Activated CD4-positive, alpha-beta T cell treated with anti-CD3 and anti-CD28 coated beads, Interleukin-2, Interleukin-6, amounts not matched to agents 100 ng/mL and 50 ng/mL, durations not matched to agents 16 hours and 8 hours (primary cell): ENCODE data around the gene MACIR.
"Not testable (repeated sequence)": the region's sequence is repeated elsewhere in the genome, so short reads cannot be mapped to it uniquely, and the experiment has no call there.

ENCODE experiments used
- DNase-seq: peaks from one replicate; pipeline ENCODE4 v3.0.0-alpha.2; 2020

Gene MACIR, protein sequence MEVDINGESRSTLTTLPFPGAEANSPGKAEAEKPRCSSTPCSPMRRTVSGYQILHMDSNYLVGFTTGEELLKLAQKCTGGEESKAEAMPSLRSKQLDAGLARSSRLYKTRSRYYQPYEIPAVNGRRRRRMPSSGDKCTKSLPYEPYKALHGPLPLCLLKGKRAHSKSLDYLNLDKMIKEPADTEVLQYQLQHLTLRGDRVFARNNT

DNA sequence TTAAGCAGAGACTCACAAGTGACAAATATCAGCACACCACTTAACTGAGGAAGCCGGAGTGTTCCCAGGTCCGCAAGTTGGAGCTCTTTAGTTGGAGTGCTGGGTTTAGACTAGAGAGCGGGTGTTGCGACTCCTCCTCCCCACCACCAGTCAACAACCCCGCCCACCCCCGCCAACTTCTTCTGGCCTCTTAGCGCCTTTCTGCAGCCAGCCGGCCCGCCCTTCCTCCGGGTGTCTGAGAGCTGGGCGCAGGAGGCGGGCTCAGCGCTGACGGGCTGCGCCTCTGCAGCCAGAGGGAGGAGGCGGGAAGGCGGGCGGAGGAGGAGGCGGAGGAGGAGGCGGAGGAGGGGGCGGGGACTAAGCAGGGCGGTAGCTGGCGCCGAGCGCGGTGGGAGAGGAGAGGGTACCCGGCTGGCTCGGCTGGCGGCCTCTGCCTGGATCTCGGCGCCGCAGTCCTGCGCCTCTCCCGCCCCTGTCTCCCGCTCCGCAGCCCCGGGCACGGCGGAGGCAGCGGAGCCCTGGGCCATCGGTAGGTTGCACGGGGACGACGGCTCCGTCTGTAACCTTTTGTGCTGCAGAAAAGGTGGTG is at the start of gene MACIR:
Gene MACIR (plus strand): TSS at position 396 of the 589 bp plus-strand sequence. CDS start 17,157 bp downstream, outside the sequence.
- peak; percentile 98 for DNase-seq

DNA sequence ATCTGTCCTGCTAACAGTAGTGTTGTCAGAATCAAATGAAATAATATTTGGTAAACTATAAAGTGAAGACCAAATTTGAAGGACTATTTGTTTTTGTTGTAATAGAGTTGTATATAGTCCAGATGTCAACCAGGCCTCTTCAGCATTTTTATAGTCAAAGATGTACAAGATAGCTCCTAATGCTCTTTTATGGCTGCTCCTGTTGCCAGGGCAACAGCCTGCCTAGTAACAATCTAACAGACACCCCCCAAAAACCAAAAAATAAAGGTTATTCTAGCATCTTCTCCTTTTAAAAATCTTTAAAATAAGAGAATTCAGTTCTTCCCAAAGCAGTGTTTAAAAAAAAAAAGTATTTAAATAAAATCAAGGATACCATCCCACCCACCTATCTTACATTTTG is 49.5 kb upstream of the MACIR start:
- no peak for DNase-seq

DNA sequence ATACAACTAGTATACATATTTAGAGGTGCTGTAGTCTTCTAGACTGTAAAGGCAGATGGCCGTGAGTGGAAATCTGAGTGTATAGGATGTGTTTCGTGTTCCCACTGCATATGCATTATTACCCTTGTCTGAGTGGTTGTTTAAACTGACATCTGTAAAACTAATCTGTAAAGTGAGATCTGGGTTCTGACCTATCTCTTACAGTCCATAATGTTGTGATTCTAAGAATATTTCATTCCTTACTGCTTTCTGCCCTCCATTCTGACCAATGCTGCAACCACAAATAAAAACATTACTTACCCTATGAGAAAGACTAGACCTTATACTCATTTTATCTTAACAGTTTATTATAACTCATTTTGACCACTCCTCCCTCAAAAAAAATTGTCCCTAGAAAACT is 47.6 kb upstream of the MACIR start:
- no peak for DNase-seq

- peak; percentile 22 for DNase-seq
Observed at GRCh38 chr5:103211576-103212561, 46.7 kb upstream of the MACIR start.

GRCh38 chr5:103216137-103216536 is 42.4 kb upstream of the MACIR start:
- DNase-seq = no peak

DNA sequence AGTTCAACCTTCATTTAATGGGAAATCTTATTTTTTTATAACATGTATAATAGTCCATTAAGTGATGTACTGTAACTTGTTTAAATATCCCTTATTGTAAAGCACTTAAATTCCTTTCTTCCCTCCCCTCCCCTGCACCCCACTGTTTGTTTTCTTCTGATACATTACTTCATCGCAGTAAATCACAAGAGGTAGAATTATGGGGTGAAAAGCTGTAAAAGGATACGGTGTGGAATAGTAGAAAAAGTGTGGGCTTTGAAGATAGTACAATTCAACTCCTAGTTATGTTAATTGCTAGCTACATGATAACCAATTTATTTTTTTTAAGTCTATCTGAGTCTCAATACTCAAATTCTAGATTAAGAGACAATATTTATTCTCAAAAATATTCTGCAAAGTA is 41.9 kb upstream of the MACIR start:
- DNase-seq = no peak

DNA sequence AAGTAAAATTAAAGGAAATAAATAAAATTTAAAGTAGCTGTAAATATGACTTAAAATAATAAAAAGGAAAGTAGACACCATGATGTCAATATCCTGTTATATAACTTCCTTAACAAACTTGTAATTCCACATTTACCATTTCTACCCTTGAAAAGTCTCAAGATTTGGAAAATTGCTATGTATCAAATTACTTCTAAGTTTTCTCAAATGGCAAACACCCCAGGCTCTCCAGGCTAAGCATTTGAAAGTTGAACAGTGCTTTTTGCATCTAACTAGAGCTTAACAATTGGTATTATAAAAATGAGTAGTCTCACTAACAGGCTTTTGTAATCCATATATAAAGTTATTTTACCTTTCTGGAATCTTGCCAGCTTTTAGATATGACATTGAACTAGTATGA is 41.5 kb upstream of the MACIR start:
- DNase-seq = no peak

DNA sequence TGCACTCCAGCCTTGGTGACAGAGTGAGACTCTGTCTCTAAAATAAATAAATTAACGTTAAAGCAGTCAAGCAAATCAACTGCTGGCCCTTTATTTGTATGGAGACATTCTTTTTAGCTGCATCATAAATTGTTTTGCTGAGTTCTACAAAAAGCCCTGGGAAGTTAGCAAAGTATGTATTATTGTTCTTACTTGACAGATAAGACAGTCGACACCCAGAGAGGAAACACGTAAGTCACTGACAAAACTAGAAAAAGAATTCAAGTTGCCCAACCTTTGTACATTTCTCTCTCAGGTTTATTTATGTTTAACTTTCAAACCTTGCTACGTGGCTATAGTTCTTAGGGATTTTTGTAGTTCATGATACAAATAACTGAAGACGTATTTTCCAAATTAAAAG is 40.4 kb upstream of the MACIR start:
- no peak for DNase-seq

- not testable (repeated sequence) for DNase-seq
Observed at GRCh38 chr5:103219074-103219473, 39.5 kb upstream of the MACIR start.

DNA sequence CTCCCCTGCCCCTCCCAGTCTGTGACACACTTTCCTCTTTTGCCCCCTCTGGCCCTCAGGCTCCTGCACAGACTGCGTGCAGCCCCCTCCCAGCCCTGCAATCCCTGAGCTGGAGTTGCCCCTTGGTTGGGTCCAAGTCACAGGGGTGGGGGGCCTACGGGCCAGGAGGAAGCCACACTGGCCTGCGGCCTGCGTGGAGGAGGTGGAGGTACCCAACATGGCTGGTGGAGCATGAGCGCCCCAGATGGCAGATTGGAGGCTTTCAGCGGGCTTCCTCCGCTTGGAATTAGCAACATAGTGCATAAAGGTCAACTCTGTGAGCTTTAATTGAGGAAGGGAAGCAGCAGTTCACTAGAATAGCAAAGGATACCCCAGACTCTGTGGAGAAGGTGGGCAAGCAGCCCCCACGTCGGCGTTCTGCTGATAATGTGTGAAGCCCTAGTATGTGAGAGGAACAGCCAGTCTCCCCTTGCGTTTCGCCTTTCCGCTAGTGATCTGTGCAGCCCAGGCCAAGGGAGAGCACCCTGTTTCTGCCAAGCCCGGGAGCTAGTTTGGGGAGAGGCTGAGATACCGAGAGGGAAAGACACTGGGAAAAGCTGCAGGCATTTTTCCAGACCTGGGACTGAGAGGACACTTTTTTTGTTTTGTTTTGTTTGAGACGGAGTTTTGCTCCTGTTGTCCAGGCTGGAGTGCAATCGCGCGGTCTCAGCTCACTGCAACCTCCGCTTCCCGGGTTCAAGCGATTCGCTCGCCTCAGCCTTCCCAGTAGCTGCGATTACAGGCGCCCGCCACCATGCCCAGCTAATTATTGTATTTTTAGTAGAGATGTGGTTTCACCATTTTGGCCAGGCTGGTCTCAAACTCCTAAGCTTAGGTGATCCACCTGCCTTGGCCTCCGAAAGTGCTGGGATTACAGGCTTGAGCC is 35.3 kb upstream of the MACIR start:
- DNase-seq = no peak

GRCh38 chr5:103224118-103224893 is 34.3 kb upstream of the MACIR start:
- peak; percentile 73 for DNase-seq

DNA sequence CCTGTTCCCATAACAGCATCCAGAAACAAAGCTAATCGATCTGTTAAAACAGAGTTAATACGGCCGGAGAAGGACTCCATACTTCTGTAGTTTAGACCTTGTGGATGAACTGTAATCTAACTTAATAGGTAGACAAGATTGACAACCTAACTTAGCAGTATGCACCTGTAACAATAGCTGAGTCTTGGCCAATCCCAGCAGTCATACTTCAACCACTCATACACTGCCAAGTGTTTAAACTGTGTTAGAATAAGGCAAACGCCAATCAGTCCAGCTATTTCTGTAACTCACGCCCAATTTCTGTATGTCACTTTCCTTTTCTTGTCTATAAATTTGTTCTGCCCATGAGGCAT is 33.7 kb upstream of the MACIR start:
- DNase-seq = no peak

DNA sequence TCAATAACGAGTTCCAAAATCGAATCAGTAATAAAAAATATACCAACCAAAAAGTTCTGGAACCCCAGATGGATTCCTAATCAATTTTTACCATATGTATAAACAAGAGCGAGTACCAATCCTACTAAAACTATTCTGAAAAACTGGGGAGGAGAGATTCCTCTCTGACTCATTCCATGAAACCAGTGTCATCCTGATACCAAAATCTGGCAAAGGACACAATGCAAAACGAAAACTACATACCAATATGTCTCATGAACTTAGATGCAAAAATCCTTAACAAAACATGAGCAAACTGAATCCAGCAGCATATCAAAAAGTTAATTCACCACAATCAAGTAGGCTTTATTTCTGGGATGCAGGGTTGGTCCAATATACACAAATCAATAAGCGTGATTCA is 30.5 kb upstream of the MACIR start:
- DNase-seq = peak; percentile 53

DNA sequence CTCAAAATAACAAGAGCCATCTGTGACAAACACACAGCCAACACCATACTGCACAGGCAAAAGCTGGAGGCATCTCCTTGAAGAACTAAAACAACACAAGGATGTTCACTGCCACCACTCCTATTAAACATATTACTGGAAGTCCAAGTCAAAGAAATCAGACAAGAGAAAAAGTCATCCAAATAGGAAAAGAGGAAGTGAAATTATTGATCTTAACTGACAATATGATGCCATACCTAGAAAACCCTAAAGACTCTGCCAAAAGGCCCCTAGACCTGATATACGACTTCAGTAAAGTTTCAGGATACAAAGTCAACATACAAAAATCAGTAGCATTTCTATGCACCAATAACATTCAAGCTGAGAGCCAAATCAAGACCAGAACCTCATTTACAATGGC is 30.0 kb upstream of the MACIR start:
- DNase-seq = no peak

DNA sequence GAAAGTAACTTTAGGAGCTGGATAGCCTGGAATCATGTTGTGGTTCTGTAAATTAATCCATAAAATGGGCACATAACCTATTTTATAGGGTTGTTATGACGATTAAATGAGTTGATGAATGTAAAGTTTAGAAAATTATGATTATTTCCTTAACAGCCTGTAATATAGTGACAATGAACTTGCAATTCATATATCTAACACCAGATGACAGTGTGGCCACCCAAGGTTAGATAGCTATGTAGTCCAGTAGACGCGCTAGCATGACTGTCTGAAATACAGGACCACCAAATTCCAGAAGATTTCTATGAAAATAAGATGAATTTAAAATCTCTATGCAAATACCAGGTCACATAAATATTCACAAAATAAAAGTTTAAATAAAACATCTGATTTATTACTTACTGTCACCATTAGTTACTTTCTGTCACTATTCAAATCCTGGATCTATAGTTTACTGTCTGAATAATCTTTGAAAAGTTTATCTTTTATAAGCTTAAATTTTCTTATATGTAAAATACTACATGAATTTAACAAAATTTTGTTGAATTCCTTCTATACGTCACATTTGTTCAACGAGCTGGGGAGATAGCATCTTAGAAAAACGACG is 26.1 kb upstream of the MACIR start:
- peak; percentile 30 for DNase-seq

GRCh38 chr5:103234239-103234975 is 24.2 kb upstream of the MACIR start:
- DNase-seq = no peak

DNA sequence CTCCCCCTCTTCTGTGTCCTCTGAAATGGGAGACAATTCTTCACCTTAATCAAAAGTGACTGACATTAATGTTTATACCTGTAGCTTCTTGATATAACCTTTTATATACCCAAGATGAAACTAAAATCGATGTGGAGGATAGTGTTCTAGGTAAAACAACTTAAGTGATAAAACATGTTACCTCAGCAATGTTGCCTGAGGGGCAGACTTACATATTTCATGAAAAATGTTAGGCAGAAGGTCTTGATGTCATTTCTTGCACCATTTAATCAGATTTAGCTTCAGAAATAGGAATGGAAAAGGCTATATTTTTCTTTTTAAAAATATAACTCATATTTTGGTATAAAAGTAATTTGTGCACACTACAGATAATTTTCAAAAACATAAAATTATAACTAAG is 22.7 kb upstream of the MACIR start:
- no peak for DNase-seq

DNA sequence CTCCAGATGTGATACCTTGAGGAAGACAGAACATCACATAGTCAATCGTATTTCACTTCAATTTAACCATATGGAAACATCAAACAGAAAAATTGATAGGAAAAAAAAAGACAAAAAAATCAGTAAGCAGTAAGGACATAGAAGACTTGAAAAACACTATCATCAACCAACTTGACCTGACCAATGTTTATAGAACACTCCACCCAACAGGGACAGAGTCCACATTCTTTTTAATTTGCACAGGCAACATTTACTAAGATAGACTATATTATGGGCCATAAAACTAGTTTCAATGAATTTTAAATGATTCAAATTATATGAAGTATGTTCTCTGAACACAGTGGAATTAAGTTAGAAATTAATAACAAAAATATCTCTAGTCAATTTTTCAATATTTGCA is 20.8 kb upstream of the MACIR start:
- no peak for DNase-seq

DNA sequence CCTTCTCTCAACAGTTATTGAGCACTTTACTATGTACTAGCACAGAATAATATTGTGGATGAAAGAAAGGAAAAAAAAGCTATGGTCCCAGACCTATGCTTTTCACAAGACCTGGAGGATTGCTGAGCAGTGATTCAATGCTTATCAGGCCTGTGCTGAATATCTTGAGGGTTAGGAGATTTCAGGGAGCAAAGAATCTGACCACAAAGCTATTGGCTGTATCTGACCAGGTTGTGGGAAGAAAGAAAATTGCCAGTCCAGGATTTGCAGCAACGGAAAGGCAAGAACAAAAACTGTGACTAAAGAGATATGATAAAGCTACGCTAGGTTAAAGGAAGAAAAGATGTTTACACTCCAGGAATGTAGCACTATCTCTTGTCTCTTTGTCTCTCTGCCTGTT is 14.9 kb upstream of the MACIR start:
- no peak for DNase-seq

- DNase-seq = no peak
Observed at GRCh38 chr5:103244398-103244797, 14.2 kb upstream of the MACIR start.

- no peak for DNase-seq
Observed at GRCh38 chr5:103245761-103246160, 12.8 kb upstream of the MACIR start.
